GM21526 (cell line): ENCODE data around the gene ZBED3.
A peak's percentile ranks its signal among the peaks of the same experiment; 100 is the strongest.
"Not testable (repeated sequence)": the region's sequence is repeated elsewhere in the genome, so short reads cannot be mapped to it uniquely, and the experiment has no call there.

ENCODE experiments used
- ATAC-seq: cut with Tn5 transposase; IDR thresholded peaks from one replicate; pipeline ENCODE4 v1.9.1; 2021; ENCODE audit warnings: moderate library complexity; ENCODE audit not compliant: unreplicated experiment, low FRiP score

ZBED3 gene, protein sequence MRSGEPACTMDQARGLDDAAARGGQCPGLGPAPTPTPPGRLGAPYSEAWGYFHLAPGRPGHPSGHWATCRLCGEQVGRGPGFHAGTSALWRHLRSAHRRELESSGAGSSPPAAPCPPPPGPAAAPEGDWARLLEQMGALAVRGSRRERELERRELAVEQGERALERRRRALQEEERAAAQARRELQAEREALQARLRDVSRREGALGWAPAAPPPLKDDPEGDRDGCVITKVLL

DNA sequence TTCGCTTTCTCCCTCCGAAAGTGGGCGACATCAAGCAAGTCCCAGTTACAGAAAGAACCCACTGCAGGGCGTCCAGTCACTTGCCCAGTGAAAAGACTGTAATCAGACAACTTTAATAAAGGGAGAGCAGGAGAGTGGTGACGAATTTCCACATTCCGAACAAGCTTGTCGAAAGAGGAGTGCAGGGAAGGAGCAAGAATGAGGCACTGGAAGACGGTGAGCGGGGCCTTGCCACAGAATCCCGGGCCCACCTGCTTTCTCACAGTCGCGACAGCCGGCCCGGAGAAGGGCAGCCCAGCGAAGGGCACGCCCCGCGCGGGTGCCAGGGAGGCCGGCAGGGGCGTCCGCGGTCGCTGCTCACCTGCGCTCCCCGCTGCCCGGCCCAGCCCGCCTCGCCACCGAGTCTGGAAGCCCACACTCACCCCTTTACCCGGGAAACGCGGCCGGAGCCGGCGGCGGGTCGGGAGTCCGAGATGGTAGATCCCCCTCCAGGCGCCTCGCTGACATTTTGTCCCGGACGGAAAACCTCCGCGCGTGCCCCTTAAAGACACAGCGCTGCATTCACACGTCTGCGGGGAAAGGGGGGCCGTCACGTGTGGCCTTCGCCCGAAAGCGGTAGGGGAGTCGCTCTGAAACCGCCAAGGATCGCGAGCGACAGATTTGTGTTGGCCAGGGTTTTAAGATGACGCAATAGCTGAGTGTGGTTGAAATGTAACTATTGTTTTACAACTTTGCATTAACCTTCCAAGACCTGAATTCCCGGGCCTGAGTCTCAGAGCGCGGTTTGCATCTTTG is at the start of gene ZBED3:
TSS of gene ZBED3 (minus strand) at position 597 of the 795 bp plus-strand sequence. CDS start 9,407 bp downstream, outside the sequence.
- ATAC-seq, result peak; percentile 59

DNA sequence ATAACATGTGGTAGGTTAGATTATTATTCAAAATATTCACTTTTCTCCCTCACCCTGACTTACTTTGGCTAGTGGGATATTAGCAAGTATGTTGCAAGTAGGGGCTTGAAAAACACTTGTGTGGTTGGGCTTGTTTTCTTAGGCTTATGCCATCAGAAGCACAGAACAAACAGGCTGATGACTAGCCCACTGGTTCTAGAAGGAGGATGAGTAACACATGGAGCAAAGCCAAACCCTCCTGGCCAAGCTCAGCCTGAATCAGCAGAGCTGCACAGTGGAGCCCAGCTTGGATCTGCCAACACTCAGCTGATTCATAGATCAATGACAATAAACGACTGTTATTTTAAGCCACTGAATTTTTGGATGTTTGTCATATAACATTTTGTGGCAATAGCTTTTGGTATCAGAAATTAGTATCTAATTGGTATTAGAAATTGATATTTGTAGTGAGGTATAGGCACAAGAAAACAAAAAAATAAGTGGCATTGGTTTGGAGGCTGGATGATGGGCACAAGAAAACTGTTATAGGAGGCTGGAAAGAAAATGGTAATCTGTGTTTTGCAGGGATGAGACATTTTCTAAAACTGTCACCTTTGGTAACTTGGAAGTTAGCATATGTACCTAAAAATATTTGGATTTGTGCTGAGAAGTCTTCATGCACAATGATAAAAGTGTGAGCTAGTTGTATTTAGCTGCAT is 46.1 kb upstream of the ZBED3 start:
- ATAC-seq, result no peak

DNA sequence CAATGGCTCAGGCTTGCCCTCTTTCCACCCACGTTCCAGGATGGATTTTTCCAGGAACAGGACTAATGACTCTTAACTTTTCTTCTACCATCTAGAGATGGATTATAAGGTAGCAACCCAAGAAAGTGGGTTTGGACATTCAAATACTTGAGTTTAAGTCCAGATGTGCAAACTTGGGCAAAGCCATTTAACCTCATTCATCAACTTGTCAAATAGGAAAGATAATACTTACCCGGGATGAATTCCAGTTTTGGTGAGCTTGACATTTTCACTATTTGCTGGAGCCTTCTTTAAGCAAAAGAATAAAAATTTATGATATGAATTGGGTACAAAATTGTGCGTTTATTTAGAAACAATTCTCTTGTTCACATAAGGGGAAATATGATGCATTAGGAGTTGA is 44.3 kb upstream of the ZBED3 start:
- no peak for ATAC-seq

GRCh38 chr5:77129391-77129990 is 42.4 kb upstream of the ZBED3 start:
- ATAC-seq, result no peak

DNA sequence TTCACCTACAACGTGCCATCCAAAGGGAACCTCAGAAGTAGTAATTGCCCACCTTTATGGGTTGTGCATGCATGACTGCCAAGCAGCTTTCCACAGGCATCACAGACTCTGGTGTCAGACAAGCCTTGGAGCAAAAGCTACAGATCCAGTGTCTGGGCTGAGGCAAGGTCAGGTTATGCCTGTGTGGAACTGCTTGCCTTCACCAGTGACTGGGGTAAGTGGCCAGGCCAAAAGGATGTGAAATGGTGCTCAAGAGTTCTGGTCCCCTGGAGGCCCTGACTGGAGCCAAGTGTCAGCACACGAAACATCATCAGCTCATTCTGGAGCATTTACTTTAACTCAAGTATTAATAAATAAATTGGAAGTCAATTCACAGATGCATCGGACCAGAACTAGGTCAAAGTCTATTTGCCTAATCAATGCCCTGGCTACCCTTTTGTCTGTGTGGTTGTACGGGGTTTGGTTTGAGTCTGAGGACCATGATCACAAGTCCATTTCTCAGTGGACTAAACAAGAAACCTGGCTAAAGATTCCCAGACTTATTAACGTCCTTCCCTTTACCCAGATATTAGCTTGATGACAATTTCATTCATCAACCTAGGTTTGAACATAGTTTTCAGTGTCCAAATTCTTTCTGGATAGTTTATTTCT is 41.5 kb upstream of the ZBED3 start:
- no peak for ATAC-seq

DNA sequence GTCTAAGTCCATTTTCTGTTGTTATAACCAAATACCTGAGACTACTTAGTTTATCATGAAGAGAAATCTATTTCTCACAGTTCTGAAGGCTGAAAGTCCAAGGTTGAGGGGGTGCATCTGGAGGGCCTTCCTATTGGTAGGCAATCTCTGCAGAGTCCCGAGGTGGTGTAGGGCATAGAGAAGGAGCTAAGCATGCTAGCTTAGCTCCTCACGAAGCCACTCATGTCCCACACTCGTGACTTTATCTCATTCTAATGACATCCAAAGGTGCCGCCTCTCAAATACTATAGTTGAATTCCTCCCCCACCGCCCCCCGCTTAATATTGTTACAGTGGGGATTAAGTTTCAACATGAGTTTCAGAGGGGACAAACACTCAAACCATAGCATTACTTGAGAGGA is 36.0 kb upstream of the ZBED3 start:
- no peak for ATAC-seq

GRCh38 chr5:77120706-77121105 is 33.6 kb upstream of the ZBED3 start:
- no peak for ATAC-seq

DNA sequence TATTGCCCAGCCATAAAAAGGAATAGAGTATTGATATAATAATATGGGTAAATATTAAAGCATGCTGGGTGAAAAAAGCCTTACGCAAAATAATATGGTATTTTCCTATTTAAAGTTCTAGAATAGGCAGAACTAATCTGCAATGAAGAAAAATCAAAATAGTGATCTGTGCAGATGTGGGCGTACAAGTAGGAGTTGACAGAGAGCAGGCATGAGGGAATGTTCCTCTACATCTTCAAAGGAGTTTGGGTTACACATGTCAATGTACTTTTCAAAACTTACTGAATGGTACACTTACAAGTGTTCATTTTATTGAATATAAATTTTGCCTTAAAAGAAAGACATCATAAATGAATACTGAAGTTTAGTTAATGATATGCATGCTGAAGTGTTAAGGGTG is 33.0 kb upstream of the ZBED3 start:
- no peak for ATAC-seq

DNA sequence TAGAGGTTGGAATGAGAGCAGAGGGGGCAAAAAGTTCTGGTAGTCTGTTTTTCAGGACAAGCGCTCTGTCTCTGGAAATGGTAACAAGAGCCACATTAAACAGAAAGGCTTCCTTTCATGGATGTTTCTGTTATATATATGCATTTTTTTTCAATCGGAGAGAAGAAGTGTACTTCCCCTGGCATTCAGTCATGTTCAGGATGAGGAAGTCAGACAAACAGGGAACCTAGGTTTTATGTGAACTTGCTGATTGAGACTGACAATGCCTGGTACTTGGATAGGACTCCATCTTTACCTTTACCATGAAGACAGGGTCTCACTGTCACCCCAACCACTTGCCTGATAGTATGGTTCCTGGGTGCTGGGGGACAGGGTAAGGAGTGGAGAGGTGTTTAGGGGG is 30.1 kb upstream of the ZBED3 start:
- ATAC-seq, result no peak

DNA sequence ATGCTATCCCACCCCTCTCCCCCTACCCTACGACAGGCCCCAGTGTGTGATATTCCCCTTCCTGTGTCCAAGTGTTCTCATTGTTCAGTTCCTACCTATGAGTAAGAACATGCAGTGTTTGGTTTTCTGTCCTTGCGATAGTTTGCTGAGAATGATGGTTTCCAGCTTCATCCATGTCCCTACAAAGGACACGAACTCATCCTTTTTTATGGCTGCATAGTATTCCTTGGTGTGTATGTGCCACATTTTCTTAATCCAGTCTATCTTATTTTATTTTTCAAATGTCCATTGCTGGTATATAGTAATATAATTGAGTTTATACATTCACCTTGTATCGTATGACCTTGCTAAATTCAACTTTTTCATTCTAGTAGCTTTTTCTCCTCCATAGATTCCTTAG is 19.9 kb upstream of the ZBED3 start:
- ATAC-seq, result not testable (repeated sequence)

DNA sequence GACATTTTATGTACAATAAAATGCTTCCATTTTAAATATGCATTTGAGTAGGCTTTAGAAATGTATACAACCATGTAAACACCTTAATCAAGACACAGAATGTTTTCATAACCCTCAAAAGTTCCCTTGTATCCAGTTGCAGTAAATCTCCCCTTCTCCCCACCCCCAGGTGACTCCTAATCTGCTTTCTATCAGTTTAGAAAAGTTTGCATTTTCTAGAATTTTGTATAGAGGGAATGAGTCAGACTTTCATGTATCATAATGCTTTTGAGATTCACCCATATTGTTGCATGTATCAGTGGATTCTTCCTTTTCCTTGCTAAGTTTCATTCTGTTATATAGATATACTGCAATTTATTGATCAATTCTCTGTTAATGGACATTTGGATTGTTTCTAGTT is 17.7 kb upstream of the ZBED3 start:
- ATAC-seq, result no peak

DNA sequence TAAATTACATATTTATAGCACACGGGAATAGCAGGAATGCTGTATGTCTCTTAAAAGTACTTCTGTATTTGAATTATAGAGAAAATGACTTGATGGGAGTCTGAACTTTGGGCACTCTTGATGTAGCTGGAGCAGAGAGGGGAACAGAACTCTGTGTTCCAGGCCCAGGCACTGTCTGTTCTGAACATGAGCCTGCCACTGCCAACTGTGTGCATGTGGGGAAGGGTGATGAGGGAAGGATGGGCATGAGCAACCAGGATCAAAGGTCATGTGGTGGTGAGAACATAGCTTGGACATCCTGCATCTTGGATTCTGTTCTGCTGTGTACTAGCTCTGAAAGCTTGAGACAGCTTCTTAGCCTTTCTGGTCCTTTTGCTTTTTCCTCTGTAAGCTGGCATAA is 16.4 kb upstream of the ZBED3 start:
- no peak for ATAC-seq

DNA sequence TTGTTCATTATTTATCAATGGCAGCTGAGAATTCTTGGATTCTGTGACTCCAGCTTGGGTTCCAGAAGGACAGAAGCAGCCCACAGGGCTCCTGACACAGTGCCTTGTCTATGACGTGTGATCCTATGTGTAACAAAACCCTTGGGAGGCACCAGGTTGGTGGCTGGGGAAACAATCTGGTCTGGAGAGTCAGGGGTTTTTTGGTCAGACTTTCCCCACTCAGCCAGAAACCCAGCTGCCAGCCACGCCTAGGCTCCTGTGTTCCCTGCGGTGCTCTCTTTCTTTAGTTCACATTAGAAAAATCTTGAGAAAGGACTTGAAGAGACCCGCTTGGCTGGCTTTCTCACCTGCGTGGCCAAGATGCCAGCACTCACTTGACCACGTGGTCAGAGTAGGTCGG is 15.5 kb upstream of the ZBED3 start:
- ATAC-seq, result no peak

DNA sequence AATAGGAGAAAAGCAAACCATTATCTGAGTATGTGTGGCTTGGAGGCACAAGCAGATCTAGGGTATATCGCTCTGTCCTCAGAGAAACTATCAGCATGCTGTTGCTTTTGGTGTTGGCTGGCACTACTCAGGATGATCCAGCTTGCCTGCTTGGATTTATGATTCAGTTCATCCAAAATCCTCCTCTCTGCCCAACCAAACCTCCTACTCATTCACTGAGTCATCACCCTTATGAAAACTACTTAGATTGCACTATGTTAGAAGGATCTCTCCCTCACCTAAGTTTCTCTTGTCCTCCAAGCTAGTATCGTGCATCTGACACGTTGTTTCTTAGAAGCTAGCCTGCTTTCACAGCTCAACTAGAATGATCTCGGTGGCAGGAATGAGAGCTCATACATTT is 14.2 kb upstream of the ZBED3 start:
- no peak for ATAC-seq

DNA sequence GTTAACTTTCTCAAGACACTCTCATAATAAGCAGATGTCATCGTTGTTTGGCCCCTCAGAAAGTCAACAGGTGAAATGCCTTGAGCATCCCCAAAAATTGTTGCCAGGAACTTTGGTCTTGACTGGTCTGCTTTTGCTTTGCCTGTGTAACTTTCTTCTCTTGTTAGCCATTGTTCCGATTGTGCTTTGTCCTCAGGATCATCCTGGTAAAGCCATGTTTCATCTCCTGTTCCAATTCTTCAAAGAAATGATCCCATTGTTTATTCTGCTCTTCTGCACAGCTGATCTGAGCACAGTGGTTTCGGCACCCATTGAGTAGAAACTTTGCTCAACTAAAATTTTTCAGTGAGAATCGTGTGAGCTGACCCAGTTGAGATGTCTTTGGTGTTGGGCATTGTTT is 8.1 kb upstream of the ZBED3 start:
- ATAC-seq, result no peak

- ATAC-seq, result no peak
These were observed 588 bp upstream of the ZBED3 start for GRCh38 chr5:77087484-77088261.

GRCh38 chr5:77086368-77086688 is 757 bp downstream of the ZBED3 start:
- ATAC-seq, result no peak

DNA sequence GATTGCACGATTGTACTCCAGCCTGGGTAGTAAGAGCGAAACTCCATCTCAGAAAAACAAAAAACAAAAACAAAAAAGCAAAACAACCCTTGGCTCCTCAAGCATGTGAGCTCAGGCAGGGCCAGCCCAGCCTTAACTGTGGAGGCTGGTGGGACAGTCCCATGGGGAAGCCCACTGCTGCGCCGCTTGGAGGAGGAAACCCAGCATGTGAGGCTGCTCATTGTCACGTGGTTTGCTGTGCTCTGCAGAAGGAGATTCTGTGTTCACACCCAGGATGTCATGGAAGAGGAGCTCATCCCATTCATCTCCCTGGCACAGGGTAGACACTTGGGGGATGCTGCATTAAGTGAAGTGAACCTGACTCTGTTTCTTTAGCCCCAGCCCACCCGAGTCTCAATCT is 4.0 kb downstream of the ZBED3 start:
- ATAC-seq, result no peak

GRCh38 chr5:77082280-77082679 is 4.8 kb downstream of the ZBED3 start:
- no peak for ATAC-seq

DNA sequence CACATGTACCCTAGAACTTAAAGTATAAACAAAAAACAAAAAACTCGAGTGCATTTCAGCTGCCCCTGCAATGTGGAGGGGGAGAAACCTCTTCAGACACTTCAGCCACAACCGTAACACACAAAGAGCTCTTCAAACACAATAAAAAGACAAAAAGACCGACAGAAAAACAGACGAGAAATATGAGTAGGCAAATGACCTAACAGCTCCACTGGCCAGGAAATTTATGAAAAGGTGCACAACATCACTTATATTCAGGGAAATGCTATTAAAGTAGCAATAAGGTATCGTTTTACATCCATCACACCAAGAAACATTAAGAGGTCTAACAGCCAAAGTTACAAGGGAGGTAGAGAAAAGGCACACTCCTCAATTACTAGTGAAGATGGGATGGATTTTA is 6.2 kb downstream of the ZBED3 start:
- ATAC-seq, result no peak
